A549 (cell line): Measurements from ENCODE around the gene GRM2. TPM values are rescaled to one million over a fixed set of nuclear protein-coding genes. Genes with fewer than 3 reads are reported as not detected.
A peak's percentile ranks its signal among the peaks of the same experiment; 100 is the strongest.

Experiments used
- ATAC-seq, 2 experiments: fragments of 200-7000 bp in 1 of 2; fragments of >200 bp in 1 of 2; cut with Nextera tagmentation in 1 of 2; cut with Tn5 transposase in 1 of 2; 3 replicates each; pipeline versions ENCODE4 v1.8.0 to v1.9.1; 2018 to 2020; ENCODE audit warnings: mild to moderate bottlenecking in 1 of 2, moderate library complexity in 1 of 2
- CTCF ChIA-PET: fragments of 300-600 bp; sonication (Branson Sonifier 250); formaldehyde crosslinking; extraction: SDS; loops from one replicate; lab custom pipeline; 2021; ENCODE audit warnings: antibody characterized with exemption, inconsistent platforms; lab: Yijun Ruan, JAX
- POLR2A ChIA-PET: fragments of 350-600 bp; formaldehyde crosslinking; extraction: SDS; loops from one replicate; lab custom pipeline; 2021; ENCODE audit warnings: antibody characterized with exemption, inconsistent platforms; lab: Yijun Ruan, JAX
- DNase-seq, 2 experiments: peaks; one replicate each; pipeline versions ENCODE4 v3.0.0 to v3.0.0-alpha.2; 2011 to 2016; ENCODE audit warnings: low read depth in 1 of 2, low spot score in 1 of 2
- FAIRE-seq: peaks from 2 replicates; lab custom pipeline; 2011; peaks lifted over from hg19 to GRCh38; lab: Jason Lieb, UNC
- H3K27ac ChIP-seq, 2 experiments: fragments of >200 bp; sonication (Bioruptor Twin); formaldehyde crosslinking; 3 replicates each; pipeline ENCODE4 v1.5.1; 2016 to 2017
- H3K4me1 ChIP-seq: fragments of >200 bp; sonication (Bioruptor Twin); formaldehyde crosslinking; 3 replicates; pipeline ENCODE4 v1.6.1; 2016
- H3K4me2 ChIP-seq: fragments of >200 bp; sonication (Bioruptor Twin); formaldehyde crosslinking; 3 replicates; pipeline ENCODE4 v1.6.1; 2016
- H3K4me3 ChIP-seq: fragments of >200 bp; sonication (Bioruptor Twin); formaldehyde crosslinking; 3 replicates; pipeline ENCODE4 v1.5.1; 2016
- H3K9me3 ChIP-seq: fragments of >200 bp; sonication (Bioruptor Twin); formaldehyde crosslinking; 3 replicates; pipeline ENCODE4 v1.6.1; 2016
- CBX2 ChIP-seq: fragments of 200-600 bp; sonication (generic); IDR thresholded peaks from 2 replicates; pipeline ENCODE4 v1.6.1; 2016; ENCODE audit warnings: low read depth, mild to moderate bottlenecking, borderline replicate concordance
- CBX8 ChIP-seq: fragments of 200-600 bp; sonication (generic); IDR thresholded peaks from 2 replicates; pipeline ENCODE4 v1.6.1; 2016
- CHD2 ChIP-seq: fragments of 150-350 bp; IDR thresholded peaks from 2 replicates; pipeline ENCODE4 v1.6.1; 2014; ENCODE audit warnings: low read length; ENCODE audit not compliant: partially characterized antibody
- CHD4 ChIP-seq: fragments of 200-600 bp; sonication (generic); IDR thresholded peaks from 2 replicates; pipeline ENCODE4 v1.6.1; 2016; ENCODE audit warnings: antibody characterized with exemption, mild to moderate bottlenecking, borderline replicate concordance
- EHMT2 ChIP-seq: fragments of 200-600 bp; sonication (generic); IDR thresholded peaks from 2 replicates; pipeline ENCODE4 v1.6.1; 2016; ENCODE audit warnings: antibody characterized with exemption, low read depth, mild to moderate bottlenecking, moderate library complexity
- MAX ChIP-seq: IDR thresholded peaks from 2 replicates; pipeline ENCODE4 v1.6.1; 2012
- PHF8 ChIP-seq: fragments of 200-600 bp; sonication (generic); IDR thresholded peaks from 2 replicates; pipeline ENCODE4 v1.6.1; 2016; ENCODE audit warnings: low read depth, mild to moderate bottlenecking, antibody characterized with exemption, moderate library complexity, borderline replicate concordance
- POLR2A ChIP-seq: IDR thresholded peaks from 2 replicates; pipeline ENCODE4 v1.6.1; 2012; ENCODE audit warnings: mild to moderate bottlenecking, low read length
- POLR2AphosphoS2 ChIP-seq: conservative IDR thresholded peaks from 2 replicates; pipeline ENCODE4 v1.6.1; 2012; ENCODE audit warnings: low read length, improper control_type of control experiment, inconsistent platforms
- RFX5 ChIP-seq: fragments of 450-650 bp; IDR thresholded peaks from 2 replicates; pipeline ENCODE4 v1.7.1; 2014; ENCODE audit warnings: antibody characterized with exemption, mild to moderate bottlenecking, moderate library complexity
- SMC3 ChIP-seq: fragments of >200 bp; sonication (Bioruptor Twin); formaldehyde crosslinking; IDR thresholded peaks from 3 replicates; pipeline ENCODE4 v1.6.1; 2018; ENCODE audit warnings: inconsistent platforms
- TFCP2L1 ChIP-seq: fragments of 250-450 bp; sonication (Bioruptor Pico); IDR thresholded peaks from 2 replicates; pipeline ENCODE4 v1.5.0; 2021; ENCODE audit warnings: mild to moderate bottlenecking
- ZNF302 ChIP-seq: fragments of 250-450 bp; sonication (Bioruptor Pico); IDR thresholded peaks from 2 replicates; pipeline ENCODE4 v1.9.0; 2021; ENCODE audit warnings: inconsistent platforms, mild to moderate bottlenecking, moderate library complexity
- ZSCAN20 ChIP-seq: fragments of 250-450 bp; sonication (Bioruptor Pico); IDR thresholded peaks from 2 replicates; pipeline ENCODE4 v1.8.0; 2022; ENCODE audit warnings: mild to moderate bottlenecking, moderate library complexity
- WGBS: methylation state at CpG from one replicate; pipeline ENCODE4 v1.1.6; 2017; ENCODE audit errors: missing lambda C conversion rate; 5-methylcytosine and 5-hydroxymethylcytosine counted together
- polyA plus RNA-seq, 4 experiments: library from polyadenylated mRNA; depleted of rRNA in 3 of 4; stranded (reverse); fragments of >200 nt; fragmentation: RNase III in 1 of 4; extraction: RNeasy Plus Mini Kit Qiagen cat#74134 plus additional on column Dnase treatment in 1 of 4; gene quantifications; 2 replicates in 3 of 4; 3 replicates in 1 of 4; pipeline ENCODE4 v1.2.3, GENCODE V29; 2011 to 2017
- TF ChIP-seq, protein P1 (sequence below): fragments of 250-450 bp; sonication (Bioruptor Pico); IDR thresholded peaks from 2 replicates; pipeline ENCODE4 v1.5.0; 2021; ENCODE audit warnings: mild to moderate bottlenecking, moderate library complexity, borderline replicate concordance
- TF ChIP-seq, protein P2 (sequence below): fragments of 250-450 bp; sonication (Bioruptor Pico); IDR thresholded peaks from 2 replicates; pipeline ENCODE4 v1.5.0; 2020; ENCODE audit warnings: low read depth, mild to moderate bottlenecking, moderate library complexity

Gene GRM2
- polyA plus RNA-seq, 2 of the 4 experiments (the other 2 are of a cell fraction) = 0.03 TPM; not detected in 1

- ATAC-seq (no peak), DNase-seq (no peak), FAIRE-seq (no peak)
- Histone ChIP-seq H3K9me3 (no peaks in the 10 kb centered on the region), H3K4me3 (no peak overlapping the region), H3K4me2 (no peak overlapping the region), H3K4me1 (no peaks in the 10 kb centered on the region), H3K27ac (no peak overlapping the region)
- TF ChIP-seq CHD2 (no peak), POLR2AphosphoS2 (no peak)
- TF ChIP-seq, protein P1, sequence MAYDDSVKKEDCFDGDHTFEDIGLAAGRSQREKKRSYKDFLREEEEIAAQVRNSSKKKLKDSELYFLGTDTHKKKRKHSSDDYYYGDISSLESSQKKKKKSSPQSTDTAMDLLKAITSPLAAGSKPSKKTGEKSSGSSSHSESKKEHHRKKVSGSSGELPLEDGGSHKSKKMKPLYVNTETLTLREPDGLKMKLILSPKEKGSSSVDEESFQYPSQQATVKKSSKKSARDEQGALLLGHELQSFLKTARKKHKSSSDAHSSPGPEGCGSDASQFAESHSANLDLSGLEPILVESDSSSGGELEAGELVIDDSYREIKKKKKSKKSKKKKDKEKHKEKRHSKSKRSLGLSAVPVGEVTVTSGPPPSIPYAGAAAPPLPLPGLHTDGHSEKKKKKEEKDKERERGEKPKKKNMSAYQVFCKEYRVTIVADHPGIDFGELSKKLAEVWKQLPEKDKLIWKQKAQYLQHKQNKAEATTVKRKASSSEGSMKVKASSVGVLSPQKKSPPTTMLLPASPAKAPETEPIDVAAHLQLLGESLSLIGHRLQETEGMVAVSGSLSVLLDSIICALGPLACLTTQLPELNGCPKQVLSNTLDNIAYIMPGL (CRISPR knock-in tag) = no peak
- 64% methylated on average over 12 of the region's 17 CpGs for WGBS
- ChIA-PET CTCF (interaction anchor here (2.2 kb wide), 1 partner anchor 90 kb away, joined by 6 read pairs; no protein-coding TSS in a partner anchor), POLR2A (no interaction called here)
These were observed 2.1 kb downstream of the GRM2 start for GRCh38 chr3:51709004-51709420.

DNA sequence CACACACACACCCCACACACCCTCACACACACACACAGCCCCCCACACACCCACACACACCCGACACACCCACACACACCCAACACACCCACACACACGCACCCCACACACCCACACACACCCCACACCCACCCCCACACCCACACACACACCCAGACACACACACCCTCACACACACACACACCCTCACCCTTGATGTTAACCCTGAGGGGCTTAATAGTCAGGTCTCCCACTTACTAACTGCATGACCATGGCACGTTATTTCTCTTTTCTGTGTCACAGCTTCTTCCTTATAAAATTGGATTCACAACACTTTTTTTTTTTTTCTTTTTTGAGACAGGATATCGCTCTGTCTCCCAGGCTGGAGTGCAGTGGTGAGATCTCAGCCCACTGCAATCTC lies 2.8 kb downstream of the GRM2 start:
- Histone ChIP-seq H3K9me3 (no peaks in the 10 kb centered on the region), H3K4me1 (no peaks in the 10 kb centered on the region), H3K4me2 (no peak overlapping the region), H3K4me3 (no peak overlapping the region), H3K27ac (no peak overlapping the region)
- no peak for FAIRE-seq
- 61% methylated on average over 2 of the region's 4 CpGs for WGBS
- TF ChIP-seq ZNF302 (CRISPR knock-in tag) = no peak
- TF ChIP-seq SMC3 = no peak
- TF ChIP-seq PHF8 = no peak
- no peak for TF ChIP-seq MAX
- no peak for TF ChIP-seq ZSCAN20 (CRISPR knock-in tag)
- no peak for DNase-seq
- CTCF ChIA-PET = interaction anchor here (1.0 to 2.2 kb wide), 3 partner anchors 10 to 89 kb away, joined by 3 to 6 read pairs (median 5); no protein-coding TSS in a partner anchor
- no peak for ATAC-seq
- POLR2A ChIA-PET = no interaction called here

DNA sequence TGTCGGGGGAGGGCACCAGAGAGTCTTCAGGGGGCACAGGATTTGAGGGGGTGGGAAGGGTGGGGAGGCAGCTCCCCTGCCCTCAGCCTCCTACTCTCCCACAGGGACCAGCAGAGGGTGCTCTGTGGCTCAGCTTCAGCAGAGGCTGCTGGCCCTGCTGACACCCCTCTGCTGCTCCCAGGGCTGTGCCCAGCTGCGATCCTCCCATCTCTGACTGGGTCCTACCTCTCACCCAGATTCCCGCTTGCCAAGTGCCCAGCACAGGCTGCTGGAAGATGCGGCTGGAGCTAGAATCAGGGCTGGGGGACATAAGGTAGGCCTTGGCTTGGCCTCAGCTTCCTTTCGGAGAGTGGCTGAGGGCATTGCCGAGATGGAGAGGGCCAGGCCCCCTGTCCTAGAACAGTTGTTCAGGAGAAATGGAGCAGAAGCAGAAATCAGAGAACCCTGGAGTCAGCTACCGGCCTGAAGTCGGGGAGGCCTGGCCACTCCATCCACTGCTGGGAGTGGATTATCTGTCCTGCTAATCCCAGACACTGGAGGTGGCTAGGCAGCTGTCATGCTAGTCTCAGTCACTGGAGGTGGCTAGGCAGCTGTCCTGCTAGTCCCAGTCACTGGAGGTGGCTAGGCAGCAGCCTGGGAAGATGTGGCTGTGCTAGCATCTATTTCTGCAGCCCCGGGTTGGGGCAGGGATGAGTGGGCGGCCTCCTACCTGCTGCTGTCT lies 3.9 kb downstream of the GRM2 start:
- ATAC-seq (peak; percentile 43 to 75; a peak in 4 of 6 replicates), FAIRE-seq (no peak), DNase-seq (peak in 1 of 2 experiments; percentile 16)
- CTCF ChIA-PET = interaction anchor here (1.2 to 2.2 kb wide), 2 partner anchors 9 to 88 kb away, joined by 5 to 6 read pairs; no protein-coding TSS in a partner anchor
- POLR2A ChIA-PET = no interaction called here
- H3K27ac ChIP-seq = no peak overlapping the region
- TF ChIP-seq RFX5 (no peak), CBX8 (no peak), EHMT2 (no peak), CBX2 (no peak), POLR2A (no peak)
- TF ChIP-seq, protein P2, sequence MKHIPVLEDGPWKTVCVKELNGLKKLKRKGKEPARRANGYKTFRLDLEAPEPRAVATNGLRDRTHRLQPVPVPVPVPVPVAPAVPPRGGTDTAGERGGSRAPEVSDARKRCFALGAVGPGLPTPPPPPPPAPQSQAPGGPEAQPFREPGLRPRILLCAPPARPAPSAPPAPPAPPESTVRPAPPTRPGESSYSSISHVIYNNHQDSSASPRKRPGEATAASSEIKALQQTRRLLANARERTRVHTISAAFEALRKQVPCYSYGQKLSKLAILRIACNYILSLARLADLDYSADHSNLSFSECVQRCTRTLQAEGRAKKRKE = no peak
- H3K4me2 ChIP-seq = no peak overlapping the region
- H3K4me1 ChIP-seq = no peaks in the 10 kb centered on the region
- no peaks in the 10 kb centered on the region for H3K9me3 ChIP-seq
- 41% methylated on average over 5 of the region's 10 CpGs for WGBS
- no peak overlapping the region for H3K4me3 ChIP-seq

DNA sequence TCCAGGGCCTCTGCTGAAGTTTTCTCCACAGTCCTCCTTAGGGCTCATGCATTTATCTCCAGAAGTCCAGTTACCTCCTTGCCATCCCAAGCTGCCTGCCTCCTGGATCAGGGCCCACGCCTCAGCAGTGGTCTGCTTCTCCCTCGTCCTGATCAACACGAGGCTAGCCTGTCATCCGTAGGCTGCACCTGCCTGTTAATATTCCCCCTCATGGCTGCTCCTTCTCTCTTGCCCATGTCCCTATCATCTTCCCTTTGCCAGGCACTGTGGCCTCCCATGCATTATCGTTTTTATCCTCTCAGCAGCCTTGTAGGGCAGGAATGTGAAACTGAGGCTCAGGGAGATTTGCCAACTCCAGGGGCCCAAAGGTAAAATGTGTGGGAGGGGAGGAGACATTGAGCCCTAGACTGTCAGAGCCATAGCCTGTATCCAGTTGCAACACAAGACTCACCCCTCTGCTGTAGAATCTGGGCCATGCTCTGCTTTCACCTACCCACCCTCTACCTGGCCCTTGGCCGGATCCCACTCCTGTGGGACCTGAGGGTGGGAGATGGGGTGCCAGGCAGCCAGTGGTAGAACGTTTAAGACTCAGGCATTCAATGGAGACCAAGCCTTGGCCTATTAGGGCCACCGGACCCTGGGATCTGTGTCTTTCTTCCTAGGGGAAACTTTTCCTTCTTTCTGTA lies 4.6 kb downstream of the GRM2 start:
- H3K9me3 ChIP-seq = no peaks in the 10 kb centered on the region
- ChIA-PET POLR2A (no interaction called here), CTCF (no interaction called here)
- ATAC-seq (no peak), FAIRE-seq (no peak)
- H3K4me1 ChIP-seq = no peaks in the 10 kb centered on the region
- no peak overlapping the region for H3K27ac ChIP-seq
- 47% methylated on average over 8 of the region's 8 CpGs for WGBS
- H3K4me3 ChIP-seq = no peak overlapping the region
- TF ChIP-seq CHD4 (no peak), TFCP2L1 (no peak)
- TF ChIP-seq, all 56 proteins: peak for 0
- H3K4me2 ChIP-seq = no peak overlapping the region
- DNase-seq = no peak
